ENCODE data around the gene THSD4.

Gene THSD4

DNA sequence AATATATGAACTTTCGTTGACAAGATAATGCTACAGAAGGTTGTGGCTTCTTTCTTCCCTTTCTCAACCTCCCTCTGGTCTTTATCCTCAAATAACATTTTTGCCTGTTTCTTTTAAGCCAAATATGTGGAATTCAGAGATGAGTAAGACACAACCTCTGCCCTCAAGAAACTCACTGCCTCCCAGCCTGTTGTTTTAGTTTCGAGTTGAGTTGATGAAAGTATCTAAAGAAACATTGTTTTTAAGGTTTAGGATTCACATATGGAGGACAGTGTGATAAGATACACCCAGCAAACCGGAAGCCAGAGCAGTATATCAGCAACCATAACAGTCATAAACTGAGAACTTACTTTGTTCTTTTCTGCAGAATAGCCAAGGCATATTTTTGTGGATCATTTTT is 218.6 kb downstream of the THSD4 start:
- no peak for DNase-seq

DNA sequence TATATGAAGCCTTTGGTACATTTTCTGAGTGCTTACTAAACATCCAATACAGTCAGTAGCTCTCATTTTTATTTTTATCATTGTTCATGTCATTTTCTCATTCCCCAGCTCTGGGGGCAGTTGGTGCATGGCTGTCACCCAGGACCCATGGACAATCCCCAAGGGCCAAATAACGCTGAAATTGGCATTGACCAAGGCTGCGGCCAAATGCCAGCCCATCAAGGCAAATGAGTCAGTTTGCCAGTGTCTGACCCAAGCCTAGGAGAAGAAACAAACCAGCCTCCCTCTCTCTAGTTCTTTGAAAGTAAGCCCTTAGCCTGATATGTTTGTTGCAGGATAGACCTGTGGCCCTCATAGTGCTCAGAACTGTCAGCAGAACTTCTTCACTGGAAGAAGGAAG is 219.2 kb downstream of the THSD4 start:
- no peak for DNase-seq

DNA sequence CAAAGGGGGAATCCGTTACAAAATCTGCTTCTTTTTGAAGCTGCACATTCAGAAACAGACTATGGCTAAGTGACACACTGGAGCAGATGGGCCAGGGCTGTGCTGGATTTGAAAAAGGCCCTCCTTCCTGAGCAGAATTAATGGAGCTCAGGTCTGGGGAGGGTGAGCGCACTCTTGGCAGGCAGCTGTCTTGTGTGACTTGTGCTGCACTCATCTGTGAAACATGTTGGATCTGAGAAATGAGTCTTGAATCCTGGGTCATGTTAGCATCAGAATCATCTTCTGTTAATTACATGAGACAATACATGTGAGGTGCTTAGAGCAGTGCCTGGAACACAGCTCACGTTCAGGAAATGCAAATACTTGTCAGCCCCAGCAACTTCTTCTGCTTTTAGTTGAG is 219.6 kb downstream of the THSD4 start:
- DNase-seq, result no peak

DNA sequence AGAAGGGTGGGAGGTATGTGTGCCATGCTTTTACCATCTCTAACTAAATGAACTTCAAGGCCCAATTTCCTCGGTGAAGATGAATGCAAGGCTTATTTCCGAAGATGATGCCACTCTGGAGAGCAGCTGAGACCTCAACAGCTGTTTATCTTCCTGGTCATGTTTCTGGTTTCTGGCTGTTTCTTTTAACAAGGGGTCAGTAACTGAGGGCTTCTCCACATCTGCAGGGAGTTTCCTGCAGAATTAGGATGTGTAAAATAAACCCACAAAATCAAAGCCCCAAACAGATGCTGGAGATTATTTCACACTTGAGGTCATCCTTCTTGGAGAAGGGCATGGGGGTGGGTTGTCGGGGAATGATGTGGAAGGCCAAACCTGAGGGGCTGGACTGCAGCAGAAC is 220.3 kb downstream of the THSD4 start:
- no peak for DNase-seq

DNA sequence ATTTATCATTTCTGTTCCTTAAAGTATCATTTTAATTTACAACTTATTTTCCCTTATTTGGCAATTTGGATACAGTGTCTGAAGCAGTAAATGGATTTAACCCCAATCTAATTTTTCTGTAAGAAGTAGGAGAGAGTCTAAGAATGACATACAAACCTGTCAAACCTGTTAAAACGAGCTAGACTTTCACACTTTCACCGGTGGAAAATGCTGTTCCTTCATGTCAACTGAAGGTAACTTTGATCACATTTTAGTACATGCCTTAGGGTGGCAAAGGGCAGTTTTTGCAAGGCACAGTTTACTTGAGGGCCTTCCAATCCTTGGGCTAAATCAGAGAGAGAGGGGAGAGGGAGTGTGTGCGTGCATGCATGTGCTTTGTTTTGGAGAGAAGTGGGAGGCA is 221.4 kb downstream of the THSD4 start:
- DNase-seq, result no peak

DNA sequence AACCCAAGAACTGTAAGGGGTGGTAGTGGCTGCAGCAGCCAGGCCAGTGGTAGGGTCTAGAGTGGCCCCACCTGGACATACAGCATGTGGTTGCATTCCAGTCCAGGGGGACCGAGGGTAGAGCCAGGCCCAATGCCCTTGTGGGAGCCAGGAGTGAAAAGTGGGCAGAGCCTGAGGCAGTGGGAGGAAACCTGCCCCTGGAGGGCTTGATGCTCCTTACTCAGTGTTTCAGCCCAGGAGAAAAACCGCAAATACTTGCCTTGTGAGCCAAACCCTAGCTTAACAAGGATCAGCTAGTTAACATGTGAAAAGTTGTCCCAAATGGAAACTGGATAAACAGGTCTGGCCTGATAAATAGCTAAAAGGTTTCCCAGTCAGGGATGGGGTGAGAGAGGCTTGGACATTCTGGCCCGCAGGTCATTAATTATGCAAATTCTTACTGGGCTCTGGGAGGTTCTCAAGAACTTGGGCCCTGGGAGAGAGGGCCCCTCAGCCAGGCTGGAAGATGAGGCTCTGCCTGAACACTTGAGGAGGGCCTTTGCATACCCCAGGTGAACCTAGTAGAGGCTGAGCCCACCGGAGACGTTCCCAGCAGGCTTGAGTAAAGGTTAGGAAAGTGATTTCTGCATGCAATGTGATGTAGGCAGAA is 222.1 kb downstream of the THSD4 start:
- DNase-seq, result no peak

DNA sequence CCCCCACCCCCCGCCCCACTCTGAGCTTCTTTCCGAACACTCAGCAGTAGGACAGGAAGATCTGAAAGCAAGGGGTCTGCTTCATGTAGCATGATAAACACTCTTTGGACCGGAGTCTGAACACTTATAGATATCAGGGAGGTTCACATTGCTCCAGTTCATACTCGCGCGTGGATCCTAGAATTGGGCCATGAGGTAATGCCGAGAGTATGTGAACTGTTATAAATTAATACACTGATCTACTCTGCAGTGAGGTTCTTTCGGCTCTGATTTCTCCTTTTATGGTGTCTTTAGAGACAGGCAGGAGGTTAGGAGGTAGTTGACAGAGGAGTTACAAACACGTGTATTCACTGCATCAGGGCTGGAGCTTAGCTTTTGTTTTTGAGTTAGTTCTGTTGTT is 223.0 kb downstream of the THSD4 start:
- DNase-seq, result no peak

DNA sequence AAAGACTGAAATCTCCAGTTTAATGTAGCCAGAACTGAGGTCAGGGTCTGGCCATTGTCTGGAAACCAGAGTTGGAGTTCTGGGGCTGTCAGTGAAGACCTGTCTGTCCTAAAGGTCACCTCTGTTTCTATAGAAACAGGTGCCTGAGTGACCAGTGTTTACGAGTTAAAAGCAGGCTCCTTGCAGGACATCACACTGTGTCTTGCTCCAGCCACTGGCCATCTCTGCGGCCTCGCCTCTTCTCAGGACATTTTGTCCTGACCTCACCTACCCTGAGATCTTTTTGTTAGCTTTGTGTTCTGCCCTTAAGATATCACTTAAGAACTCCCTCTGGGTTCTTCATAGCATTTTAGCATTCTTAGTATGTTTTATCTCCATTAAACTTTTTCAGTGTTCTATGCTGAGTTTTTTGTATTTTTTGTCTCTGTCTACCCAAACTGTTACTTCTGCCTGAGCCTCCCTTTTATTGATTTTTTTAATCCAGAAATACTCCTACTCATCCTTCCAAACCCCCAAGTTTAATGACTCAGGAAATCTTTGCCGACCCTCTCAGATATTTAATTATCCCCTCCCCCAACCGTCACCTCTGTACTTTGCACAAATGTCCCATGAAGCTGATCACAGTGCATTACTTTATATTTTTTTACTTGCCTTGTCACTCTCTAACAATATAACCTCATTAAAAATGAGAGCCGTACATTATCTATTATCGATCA is 223.7 kb downstream of the THSD4 start:
- no peak for DNase-seq

DNA sequence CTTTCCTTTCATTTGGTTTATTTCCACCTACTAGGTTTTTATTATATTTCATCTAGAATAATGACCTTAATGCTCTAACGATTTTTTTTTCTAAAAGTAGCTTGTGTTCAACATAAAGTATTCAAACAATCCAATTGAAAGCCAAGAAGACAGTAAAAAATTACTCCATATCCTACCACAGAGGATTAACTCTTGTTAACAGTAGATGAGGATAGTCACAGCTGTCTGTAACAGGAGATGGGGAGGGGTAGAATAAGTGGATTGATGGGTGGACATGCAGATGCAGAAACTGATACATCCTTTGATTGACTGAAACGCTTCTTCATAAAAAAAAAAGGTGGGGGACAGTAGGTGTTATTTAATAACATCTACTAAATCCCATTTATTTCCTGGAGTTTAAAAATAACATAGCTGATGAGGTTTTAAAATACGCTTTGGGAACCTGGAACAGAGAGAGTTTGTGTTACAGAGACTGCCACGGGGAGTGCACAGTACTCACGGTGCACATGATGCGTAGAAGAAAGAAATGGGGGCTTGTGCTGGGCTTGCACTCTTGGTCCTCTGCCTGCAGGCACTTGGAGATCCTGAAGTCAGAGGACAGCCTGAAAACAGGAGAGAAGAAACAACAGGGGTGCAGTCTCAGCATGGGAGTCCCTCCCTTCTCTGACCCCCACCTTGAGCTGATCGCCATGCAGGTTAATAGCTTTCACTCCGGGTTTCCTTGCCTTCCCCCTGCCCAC is 226.7 kb downstream of the THSD4 start:
- no peak for DNase-seq

DNA sequence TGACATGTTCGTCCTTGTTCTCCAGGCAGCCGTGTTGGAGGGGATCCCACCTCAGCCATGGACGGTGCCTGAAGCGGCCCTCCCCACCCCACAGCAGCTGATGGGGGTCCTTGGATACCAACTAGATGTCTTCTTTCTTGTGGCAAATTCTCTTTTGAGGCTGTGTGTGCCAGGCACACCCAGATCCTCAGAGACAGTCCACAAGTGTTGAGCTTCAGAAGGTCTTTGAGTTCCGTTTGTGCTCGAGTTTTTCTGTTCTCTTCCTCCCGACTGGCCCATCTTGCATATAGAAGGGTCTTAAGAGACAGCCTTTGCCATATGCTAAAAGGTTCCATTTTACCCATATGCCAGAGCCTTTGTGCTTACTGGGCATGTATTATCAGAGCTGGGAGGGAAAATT is 227.4 kb downstream of the THSD4 start:
- DNase-seq, result no peak

DNA sequence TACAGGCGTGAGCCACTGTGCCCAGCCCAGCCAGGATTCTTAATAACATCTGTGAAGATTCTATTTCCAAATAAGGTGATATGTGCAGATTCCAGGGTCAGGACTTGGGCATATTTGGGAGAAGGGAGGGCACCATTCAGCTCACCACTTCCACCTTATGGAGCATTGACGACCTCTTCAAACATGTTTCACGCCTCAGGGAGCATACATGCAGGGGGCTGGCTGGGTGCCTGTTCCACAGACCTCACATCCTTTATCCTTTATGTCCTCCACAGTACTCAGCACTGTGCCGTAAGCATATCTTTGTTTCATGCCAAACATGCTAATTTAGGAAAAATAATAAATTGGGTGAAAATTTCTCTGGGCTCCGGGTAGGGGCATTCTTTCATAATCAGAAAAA is 229.0 kb downstream of the THSD4 start:
- DNase-seq, result no peak

DNA sequence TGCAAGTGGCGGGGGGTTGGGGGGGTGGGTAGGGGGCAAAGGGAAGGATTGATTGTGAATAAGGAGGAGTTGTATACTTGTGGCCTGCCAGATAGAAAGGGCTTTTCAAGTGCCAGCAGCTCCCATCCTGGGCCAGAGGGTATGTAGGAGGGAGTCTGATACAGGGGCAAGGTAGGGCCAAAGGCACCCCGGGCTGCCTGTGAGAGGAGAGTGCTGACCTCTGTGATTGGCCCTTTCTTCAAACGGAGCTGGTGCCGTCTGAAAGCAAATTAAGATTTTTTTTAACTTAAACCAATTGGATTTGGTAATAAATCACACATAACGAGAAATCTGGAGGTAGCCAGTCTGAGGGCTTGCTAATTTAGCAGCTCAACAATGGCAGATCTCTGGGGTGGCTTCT is 229.9 kb downstream of the THSD4 start:
- DNase-seq, result no peak

DNA sequence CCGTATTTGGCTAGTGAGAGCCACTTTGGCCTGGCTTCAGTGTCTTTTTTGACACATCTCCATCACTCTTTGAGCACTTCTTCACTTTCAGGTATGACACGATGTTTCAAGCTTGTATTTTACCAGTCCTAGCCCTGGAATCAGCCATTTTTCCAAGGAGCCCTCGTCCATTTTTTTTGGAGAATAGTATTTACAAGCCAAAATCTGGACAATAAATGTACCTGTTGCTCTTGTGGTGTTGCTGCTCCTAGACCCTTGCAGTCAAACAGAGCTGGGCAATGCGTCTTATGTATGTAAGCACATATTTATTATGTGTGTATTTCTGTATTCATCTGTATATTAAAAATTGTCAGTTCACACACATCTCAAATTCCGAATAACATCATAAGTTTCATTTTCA is 231.2 kb downstream of the THSD4 start:
- DNase-seq, result no peak

DNA sequence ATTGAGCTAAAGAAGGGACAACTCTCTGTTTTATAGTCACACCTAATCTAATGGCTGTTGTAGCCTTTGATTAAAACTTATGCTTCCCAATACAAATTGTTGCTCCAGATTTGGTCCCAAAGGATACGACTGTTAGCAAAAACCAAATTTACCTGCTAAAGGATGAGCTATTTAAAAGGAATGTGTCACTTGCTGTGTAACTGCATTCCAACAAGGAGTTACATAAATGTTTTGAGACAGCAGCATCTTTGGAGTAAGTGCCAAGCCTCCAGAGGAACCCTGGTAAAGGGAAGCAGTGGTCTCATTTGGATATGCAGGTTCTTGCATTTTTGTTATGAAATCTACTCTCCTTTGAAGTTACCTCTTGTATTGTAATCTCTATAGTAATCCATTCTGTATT is 233.3 kb downstream of the THSD4 start:
- no peak for DNase-seq

DNA sequence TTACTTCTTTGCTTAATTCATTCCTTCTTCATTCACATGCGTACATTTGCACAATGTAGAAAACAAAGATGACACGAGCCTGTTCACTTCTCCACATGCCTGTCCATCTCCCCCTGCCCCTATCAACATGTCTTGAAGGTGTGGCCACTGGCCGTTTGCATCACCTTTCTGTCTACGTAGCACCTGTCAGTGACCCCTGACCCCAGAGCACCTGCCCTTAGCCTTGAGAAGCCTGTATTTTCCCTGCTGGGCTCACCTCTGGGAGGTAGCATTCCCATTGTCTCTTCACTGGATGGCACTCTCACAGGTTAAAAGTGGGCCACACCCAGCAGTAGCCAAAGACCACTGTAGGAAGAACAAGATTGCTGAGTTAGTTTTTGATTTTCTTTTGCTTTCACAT is 234.1 kb downstream of the THSD4 start:
- no peak for DNase-seq

DNA sequence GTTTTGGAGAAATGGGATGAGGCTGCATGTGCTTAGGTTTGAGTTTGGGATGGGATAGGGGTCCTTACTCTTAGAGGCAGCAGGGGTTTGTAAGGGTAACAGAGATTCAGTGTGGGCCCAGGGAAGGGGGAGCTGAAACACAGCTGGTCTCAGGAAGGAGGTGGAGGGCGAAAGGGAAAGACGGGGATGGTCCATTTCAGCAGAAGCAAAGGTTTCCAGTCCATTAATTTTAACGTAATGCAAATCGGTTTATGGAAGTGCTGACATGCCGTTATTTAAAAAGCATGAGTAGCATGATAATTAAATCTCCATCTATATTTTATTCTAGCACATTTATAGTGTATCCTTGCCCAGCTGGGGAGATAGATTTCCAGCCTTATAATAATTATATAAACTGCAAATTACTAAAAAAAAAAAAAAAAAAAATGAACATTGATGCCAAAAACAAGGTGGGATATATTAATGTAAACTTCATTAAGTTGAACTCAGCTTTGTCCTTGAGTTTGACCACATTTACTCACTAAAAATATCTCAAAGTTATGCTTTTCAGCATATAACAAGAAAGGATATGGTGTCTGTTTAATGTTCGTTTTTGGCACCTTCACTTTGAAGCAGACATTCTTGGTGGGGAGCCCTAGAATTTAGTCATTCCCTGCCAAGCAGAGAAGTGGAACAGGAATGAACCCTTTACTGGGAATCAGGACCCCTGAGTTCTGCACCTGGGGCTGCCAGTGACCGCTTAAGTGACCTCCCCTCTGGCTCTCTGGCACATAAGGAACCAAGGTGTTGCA is 234.7 kb downstream of the THSD4 start:
- no peak for DNase-seq

DNA sequence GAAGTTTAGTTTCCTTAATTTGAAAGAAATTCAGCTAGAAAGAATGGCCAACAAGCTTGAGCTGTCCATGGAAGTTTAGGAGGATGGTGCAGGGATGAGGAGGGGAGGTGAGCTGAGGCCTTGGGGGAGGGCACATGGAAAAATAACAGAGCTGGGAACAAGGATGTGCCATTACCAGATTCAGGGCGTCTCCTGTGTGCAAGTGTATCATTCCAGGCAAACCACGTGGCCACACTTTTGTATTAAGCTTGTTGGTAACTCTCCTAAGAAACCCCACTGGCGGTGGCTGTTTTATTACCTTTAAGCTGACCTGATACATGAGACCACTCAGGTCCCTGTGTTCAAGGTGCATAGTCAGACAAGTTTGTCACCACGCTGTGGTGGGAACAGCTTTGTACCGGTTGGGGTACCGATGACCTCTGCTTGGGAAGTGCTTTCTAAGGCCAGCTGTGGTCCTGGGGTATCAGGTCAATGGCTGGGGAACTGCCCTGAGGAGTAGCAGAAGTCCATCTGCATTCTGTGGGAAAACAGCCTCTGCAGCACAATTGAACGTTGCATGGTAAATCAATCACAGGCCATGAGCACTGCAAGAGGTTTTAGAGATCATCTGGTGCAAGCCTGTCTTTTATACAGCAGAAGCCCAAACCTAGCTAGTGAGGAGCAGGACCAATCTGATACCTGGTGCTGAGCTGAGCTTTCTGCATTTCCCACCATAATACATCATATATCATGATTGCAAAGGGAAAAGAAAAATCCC is 235.5 kb downstream of the THSD4 start:
- DNase-seq, result no peak

DNA sequence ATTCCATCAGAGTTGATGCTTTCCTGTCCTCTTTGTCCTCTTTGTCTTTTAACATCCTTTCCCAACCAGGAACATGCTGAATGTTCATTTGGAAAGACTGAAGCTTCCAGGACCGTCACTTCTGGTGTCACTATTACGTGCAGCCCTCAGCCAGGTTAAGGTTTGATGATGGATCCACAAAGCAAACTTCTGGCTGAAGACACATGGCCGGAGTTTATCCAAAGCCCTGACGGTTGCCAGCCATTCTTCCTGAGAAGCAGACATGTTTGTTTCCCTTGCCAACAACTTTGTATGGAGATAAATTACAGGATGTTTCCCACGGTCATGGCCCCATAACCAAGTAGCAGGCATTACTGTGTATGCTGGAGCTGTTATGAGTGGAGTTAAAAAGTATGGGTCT is 236.9 kb downstream of the THSD4 start:
- DNase-seq, result no peak

DNA sequence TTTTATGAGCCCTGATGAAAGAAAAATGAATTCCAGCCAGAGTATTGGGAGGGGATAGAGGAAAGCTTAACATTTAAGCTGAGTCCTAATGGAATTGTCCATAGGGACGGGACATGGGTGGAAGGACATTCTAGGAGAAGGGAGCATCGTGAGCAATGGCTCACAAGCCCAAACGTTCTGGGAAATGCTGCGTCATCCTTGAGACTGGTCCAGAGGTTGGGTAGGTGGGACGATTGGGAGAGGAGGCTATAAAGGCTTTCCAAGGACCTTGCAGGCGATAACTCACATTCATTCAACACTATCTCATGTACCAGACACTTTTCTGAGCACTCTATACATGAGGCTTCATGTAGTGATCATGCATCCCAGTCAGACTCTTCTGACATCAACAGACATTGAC is 237.5 kb downstream of the THSD4 start:
- DNase-seq, result no peak

DNA sequence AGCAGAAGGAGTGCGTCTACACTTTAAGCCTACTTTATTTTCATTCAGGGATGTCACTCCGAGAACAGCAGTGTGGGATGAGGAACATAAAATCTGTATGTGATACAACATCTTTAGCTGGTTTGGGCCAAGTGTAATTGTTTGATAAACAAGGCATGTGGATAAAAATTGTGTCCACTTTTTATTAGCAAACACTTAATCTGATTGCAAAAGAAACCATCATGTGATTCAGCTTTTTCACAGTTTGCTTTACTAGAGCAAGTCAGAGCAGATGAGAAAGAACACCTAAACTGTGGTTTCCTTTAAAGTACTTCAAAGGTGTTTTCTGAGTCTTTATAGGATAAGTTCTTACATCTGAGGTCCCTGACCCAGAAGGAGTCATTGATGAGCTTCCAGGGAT is 237.9 kb downstream of the THSD4 start:
- DNase-seq, result no peak

DNA sequence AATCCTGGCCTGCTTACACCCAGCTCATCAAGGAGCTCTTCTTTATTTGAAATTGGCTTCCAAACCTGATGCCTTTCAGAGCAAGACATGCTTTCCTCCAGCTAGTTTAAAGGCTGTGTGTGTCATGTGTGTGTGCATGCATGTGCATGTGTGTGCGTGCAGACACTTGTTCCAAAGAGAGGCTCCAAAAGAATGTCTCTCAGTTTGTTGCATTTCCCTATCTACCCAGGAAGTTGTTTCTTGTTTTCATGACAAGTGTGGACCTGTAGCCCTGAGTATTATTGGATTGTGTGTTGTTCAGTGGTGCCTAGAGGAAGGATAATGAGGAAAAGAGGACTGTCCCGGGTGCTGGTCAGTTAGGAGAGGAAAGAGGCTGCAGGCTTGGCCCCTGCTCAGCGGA is 240.0 kb downstream of the THSD4 start:
- DNase-seq, result no peak

DNA sequence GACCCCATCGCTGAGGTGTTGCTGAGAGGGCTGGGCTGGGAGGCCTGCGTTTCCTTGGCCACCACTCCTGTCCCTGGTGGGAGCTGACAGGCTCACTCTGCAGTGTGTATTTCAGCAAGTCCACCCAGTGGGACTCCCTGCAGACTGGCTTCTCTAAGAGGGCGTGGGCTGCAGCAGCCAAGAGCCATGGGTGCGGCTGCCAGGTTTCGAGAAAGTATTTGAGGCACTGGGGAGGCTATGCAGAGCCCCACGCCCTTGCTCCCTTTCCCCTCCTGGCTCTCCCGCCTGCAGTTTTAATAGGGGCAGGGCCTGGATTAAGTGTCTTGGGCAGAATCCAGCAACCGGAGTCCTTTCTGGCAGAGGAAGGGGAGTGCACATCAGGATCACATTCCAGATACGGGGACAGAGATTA is 242.1 kb downstream of the THSD4 start:
- DNase-seq, result no peak

DNA sequence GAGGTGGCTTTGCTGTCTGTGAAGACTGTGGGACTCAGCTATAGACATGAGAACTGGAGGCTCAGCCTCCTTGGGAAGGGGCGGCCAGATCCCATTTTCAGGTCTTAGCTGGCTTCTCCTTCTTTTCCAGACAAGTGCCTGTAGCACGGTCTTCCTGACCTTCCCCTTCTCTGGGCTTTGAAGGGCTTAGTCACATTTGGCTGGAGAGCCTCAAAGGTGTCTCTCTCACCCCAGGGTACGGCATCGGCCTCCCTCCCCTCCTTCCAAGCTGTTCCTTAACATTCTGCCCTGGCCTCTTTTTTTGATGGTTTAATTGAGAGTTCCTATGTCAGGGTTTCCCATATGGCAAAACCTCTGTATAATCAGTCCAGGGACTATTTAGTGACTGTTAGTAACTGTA is 242.7 kb downstream of the THSD4 start:
- no peak for DNase-seq
